ENCODE measurements around the gene PERM1.
"Not testable (repeated sequence)": the region's sequence is repeated elsewhere in the genome, so short reads cannot be mapped to it uniquely, and the experiment has no call there.

Gene PERM1

DNA sequence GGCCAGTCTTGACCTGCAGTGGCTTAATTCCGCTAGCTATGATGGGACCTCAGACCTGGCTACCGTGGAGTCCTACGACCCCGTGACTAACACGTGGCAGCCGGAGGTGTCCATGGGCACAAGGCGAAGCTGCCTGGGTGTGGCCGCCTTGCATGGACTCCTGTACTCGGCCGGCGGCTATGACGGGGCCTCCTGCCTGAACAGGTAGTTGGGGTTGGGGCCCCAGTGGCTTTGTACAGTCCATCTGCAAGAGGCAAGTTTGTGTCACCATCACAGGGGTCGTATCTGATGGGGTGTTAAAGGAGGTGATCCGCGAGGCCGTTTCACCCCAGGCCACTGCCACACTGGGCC lies 18.6 kb downstream of the PERM1 start:
- no peak for DNase-seq

- no peak for DNase-seq
Measured at GRCh38 chr1:962381-963300, 19.3 kb downstream of the PERM1 start.

DNA sequence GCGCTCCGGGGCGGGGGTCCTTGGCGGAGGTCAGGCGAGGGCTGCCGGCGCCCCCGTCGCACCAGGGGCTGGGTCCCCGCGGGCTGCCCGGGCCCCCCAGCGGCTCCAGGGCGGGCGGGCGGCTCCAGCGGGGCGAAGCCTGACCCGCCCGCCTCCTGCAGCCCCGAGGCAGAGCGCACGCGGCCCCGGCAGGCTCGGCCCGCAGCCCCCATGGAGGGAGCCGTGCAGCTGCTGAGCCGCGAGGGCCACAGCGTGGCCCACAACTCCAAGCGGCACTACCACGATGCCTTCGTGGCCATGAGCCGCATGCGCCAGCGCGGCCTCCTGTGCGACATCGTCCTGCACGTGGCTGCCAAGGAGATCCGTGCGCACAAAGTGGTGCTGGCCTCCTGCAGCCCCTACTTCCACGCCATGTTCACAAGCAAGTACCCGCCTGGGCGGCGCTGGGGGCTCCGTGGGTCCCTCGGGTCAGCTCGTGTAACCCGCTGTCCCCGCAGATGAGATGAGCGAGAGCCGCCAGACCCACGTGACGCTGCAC lies 20.7 kb downstream of the PERM1 start:
- DNase-seq = no peak

- DNase-seq = peak; percentile 80
Measured at GRCh38 chr1:960363-961131, 21.3 kb downstream of the PERM1 start, which contains the start of gene KLHL17. Gene KLHL17, plus strand, starts transcription at chr1:960584. Its CDS starts 110 bp downstream, at chr1:960694.

DNA sequence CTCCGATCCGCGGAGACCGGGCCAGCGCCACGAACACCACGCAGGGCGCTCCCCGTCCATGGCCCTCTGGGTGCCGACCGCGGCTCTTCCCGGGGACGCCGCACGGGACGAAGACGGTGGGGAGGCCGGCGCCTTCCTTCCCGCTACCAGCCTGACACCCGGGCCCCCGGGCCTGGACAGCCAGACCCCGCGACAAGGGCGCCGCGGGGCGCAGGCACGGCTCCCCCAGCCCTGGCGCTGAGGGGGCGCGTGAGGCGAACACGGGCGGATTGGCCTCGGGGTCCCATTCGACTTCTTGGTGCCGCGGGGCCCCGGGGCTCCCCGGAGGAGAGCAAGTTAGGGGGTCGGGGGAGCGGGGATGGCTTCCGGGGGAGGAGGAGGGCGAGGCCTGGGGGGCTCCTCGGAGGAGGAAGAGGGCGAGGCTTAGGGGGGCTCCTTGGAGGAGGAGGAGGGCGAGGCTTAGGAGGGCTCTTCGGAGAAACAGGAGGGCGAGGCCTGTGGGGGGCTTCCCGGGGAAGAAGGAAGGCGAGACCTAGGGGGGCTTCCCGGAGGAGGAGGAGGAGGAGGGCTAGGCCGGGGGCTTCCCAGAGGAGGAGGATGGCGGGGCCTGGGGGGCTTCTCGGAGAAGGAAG lies 22.0 kb downstream of the PERM1 start:
- no peak for DNase-seq

- peak; percentile 97 for DNase-seq
Measured at GRCh38 chr1:958823-959730, 22.8 kb downstream of the PERM1 start, which contains the start of gene NOC2L. Gene NOC2L, minus strand, starts transcription at chr1:959256. Its CDS starts 16 bp downstream, at chr1:959240.

- DNase-seq = no peak
Measured at GRCh38 chr1:956636-957035, 25.3 kb downstream of the PERM1 start.

DNA sequence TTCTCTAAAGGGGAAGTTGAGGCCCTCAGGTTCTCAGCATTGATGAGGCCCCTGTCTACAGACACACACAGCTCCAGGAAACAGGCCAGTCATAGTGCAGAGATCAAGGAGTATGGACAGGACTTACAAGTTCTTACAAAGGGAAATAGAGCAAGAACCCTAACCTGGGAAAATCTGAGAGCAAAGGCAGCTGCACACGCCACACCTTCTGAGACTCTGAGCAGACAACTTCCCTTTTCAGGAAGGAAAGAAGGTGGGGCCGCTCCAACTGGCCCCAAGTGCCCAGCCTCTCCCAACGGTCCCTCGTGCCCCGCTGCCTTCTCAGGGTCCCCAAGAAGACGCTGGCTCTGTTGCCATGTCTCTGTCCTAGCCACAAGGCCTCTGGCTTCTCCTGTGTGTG lies 26.4 kb downstream of the PERM1 start:
- DNase-seq = no peak

DNA sequence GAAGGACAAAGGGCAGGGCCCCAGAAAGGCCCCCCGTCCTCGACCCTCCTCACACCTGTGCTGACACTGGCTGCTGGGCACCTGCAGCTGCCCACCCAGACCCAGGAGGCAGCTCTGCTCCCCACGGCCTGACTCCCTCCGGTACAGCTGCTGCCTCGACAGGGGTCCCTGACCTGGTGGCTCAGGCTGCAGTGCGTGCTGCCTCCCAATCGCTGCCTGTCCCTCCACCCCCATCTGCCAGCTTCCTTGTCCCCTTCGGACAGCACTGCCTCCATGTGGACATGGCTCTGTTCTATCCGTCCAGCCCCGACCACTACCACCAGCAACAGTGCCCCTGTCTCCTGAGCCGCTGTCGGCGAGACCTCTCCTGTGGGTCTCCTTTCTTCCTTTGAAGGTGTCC lies 27.0 kb downstream of the PERM1 start:
- DNase-seq = no peak

GRCh38 chr1:953524-954320 lies 28.2 kb downstream of the PERM1 start:
- no peak for DNase-seq

DNA sequence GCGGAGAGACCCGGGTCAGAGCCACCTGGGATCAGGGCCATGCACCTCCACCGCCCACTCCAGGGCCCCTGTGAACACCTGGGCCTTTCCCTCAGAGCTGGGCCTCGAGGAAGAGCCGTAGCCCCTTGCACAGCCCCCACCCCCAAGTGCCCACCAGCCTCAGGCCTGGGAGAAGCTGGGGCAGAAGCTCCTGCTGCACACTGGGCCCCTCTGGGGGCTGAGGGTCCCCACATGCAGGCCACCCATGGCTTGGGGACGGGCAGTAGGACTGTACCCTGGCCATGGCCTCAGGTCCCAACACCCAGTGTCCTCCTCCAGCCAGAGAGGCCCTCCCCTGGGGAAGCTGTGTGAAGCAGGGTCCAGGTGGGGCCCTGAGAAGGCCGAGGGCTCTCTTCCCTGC lies 29.3 kb downstream of the PERM1 start:
- DNase-seq = no peak

DNA sequence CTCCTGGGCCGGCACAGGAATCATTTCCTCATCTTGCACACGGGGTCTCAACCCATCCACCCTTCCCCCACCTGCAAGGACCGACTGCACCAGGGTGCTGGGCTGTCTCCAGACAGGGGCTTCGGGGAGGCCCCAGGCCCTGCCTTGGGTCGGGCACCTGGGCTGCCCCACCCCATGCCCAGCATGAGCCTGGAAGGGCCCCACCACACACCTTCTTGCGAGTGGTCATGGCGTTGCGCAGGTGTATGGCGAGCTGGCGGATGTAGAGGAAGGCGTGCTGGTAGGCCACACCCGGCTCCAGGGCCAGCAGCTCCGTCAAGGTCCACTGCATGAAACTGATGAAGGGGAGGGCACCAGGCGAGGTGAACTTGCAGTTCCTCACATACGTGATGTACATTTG lies 29.7 kb downstream of the PERM1 start:
- no peak for DNase-seq

DNA sequence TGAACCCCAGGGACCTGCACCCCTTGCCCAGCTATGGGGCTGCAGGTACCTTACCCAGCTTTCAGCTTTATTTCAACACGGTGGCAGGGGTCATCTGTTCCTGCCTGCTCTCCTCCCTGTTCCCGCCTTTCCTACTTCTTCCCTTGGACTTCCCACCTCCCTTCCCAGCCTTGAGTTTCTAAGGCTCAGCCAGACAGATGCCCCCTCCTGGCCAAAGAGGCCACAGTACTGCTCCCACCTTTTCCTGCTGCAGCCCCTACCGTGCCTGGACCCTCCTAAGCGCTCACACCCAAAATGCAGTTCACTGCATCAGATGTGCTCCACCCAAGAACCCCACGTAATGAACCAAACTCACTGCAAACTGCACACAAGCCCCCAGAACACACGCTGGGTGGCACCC lies 30.5 kb downstream of the PERM1 start:
- no peak for DNase-seq

GRCh38 chr1:950881-951280 lies 31.0 kb downstream of the PERM1 start:
- DNase-seq = no peak

GRCh38 chr1:950268-950667 lies 31.6 kb downstream of the PERM1 start:
- DNase-seq = no peak

GRCh38 chr1:947958-948357 lies 33.9 kb downstream of the PERM1 start:
- DNase-seq = no peak

GRCh38 chr1:946811-947210 lies 35.1 kb downstream of the PERM1 start:
- not testable (repeated sequence) for DNase-seq

- DNase-seq = no peak
Measured at GRCh38 chr1:945688-946556, 36.0 kb downstream of the PERM1 start.

DNA sequence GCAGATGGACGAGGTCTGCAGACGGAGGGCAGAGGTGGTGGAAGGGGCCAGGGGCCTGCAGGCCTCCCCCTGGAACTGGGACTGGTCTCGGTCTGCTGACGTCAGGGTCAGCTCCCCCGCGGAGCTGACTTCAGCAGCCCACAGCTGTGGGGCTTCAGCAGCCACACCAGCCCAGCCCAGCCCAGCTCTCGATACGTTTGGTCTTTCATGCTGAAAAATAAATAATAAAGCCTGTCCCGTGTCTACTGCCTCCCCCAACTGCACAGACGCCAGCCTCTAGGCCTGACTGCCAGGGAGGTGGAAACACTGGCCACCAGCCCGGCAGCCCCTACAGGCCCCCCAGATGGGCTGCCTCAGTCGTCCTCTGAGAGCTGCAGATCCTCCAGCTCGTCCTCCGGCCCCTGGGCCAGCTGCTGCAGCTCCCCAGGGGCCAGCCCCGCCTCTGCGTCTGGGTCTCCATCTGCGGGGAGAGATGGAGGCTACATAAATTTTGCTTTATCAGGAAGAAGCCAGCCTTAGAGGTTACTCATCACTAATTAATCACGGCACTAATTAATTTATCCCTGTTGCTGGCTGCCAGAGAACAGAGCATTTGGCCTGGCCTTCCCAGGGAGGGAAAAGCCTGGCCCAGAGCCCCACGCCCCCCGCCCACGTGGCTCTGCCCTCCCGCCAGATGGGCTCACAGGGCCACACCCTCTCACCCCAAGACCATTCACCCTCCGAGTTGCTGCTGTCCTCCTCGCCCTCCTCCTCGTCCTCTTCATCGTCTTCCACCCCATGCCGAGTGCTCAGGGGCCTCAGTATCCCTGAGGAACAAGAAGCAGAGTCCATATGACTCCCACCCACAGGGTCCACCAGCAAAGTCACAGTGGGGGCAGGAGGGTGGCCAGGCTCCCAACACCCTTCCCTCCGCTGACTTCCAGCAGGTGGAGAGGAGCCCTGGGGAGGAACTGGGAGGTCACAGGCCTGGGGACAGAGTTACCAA lies 37.3 kb downstream of the PERM1 start:
- no peak for DNase-seq

All from CD4-positive, alpha-beta T cell treated with Interleukin-21 for 1 hour (primary cell).